Mesenchymal stem cell (in vitro differentiated cells and primary cell): ENCODE results near the gene PLIN1.

Experiments used
- DNase-seq: peaks from one replicate; pipeline ENCODE4 v3.0.0-alpha.2; 2013
- H2AFZ ChIP-seq: one replicate; pipeline ENCODE4 v1.6.1; 2013; ENCODE audit warnings: low read depth, mild to moderate bottlenecking, control low read depth, inconsistent platforms, low read length, moderate library complexity
- H2AK5ac ChIP-seq: 2 replicates; pipeline ENCODE4 v1.6.1; 2013; ENCODE audit warnings: low read length, moderate library complexity, mild to moderate bottlenecking, inconsistent platforms; ENCODE audit not compliant: severe bottlenecking
- H2BK120ac ChIP-seq: one replicate; pipeline ENCODE4 v1.6.1; 2013; ENCODE audit warnings: low read depth, mild to moderate bottlenecking, inconsistent platforms, low read length, moderate library complexity
- H2BK12ac ChIP-seq, 2 experiments: one replicate each; pipeline ENCODE4 v1.6.1; 2013; ENCODE audit warnings: inconsistent platforms in 2 of 2, low read length in 2 of 2, mild to moderate bottlenecking in 2 of 2, moderate library complexity in 2 of 2, control low read depth in 1 of 2
- H2BK15ac ChIP-seq: one replicate; pipeline ENCODE4 v1.6.1; 2013; ENCODE audit warnings: mild to moderate bottlenecking, low read depth, inconsistent platforms; ENCODE audit not compliant: poor library complexity, severe bottlenecking
- H2BK5ac ChIP-seq: 2 replicates; pipeline ENCODE4 v1.6.1; 2013; ENCODE audit warnings: low read depth, mild to moderate bottlenecking, low read length, control low read depth, inconsistent platforms; ENCODE audit not compliant: poor library complexity, severe bottlenecking
- H3K14ac ChIP-seq, 2 experiments: one replicate each; pipeline ENCODE4 v1.6.1; 2013; ENCODE audit warnings: inconsistent platforms in 2 of 2, low read length in 2 of 2, control low read depth in 1 of 2, mild to moderate bottlenecking in 1 of 2, moderate library complexity in 1 of 2
- H3K18ac ChIP-seq, 2 experiments: one replicate each; pipeline ENCODE4 v1.6.1; 2013; ENCODE audit warnings: inconsistent platforms in 2 of 2, low read length in 2 of 2, control low read depth in 1 of 2, low read depth in 1 of 2, mild to moderate bottlenecking in 1 of 2
- H3K23ac ChIP-seq, 2 experiments: one replicate each; pipeline ENCODE4 v1.6.1; 2013; ENCODE audit warnings: inconsistent platforms in 2 of 2, low read length in 2 of 2, mild to moderate bottlenecking in 2 of 2, moderate library complexity in 2 of 2, control low read depth in 1 of 2
- H3K27ac ChIP-seq: 2 replicates; pipeline ENCODE4 v1.5.1; 2013; ENCODE audit warnings: mild to moderate bottlenecking, moderate library complexity, low read length, control low read depth, inconsistent platforms; ENCODE audit not compliant: poor library complexity, severe bottlenecking
- H3K27me3 ChIP-seq, 2 experiments: 2 replicates each; pipeline versions ENCODE4 v1.6.1 to v1.7.0; 2013; ENCODE audit warnings: low read length in 2 of 2, mild to moderate bottlenecking in 2 of 2, moderate library complexity in 2 of 2, control low read depth in 1 of 2, inconsistent platforms in 1 of 2; ENCODE audit not compliant: control insufficient read depth in 1 of 2, insufficient read depth in 1 of 2
- H3K36me3 ChIP-seq, 2 experiments: 2 replicates each; pipeline versions ENCODE4 v1.6.1 to v1.7.0; 2013; ENCODE audit warnings: low read length in 2 of 2, control low read depth in 1 of 2, inconsistent platforms in 1 of 2, low read depth in 1 of 2, mild to moderate bottlenecking in 1 of 2; ENCODE audit not compliant: insufficient read depth in 2 of 2, control insufficient read depth in 1 of 2
- H3K4ac ChIP-seq, 2 experiments: one replicate each; pipeline ENCODE4 v1.6.1; 2013; ENCODE audit warnings: inconsistent platforms in 2 of 2, low read length in 2 of 2, mild to moderate bottlenecking in 2 of 2, moderate library complexity in 2 of 2, control low read depth in 1 of 2, low read depth in 1 of 2
- H3K4me1 ChIP-seq: 2 replicates; pipeline ENCODE4 v1.6.1; 2013; ENCODE audit warnings: low read depth, low read length, control low read depth; ENCODE audit not compliant: control insufficient read depth, insufficient read depth
- H3K4me2 ChIP-seq: 2 replicates; pipeline ENCODE4 v1.6.1; 2013; ENCODE audit warnings: low read length, mild to moderate bottlenecking, inconsistent platforms; ENCODE audit not compliant: poor library complexity, severe bottlenecking
- H3K4me3 ChIP-seq, 2 experiments: 2 replicates each; pipeline versions ENCODE4 v1.5.1 to v1.7.0; 2013; ENCODE audit warnings: low read length in 2 of 2, mild to moderate bottlenecking in 2 of 2, control low read depth in 1 of 2, low read depth in 1 of 2; ENCODE audit not compliant: insufficient read depth in 1 of 2
- H3K79me1 ChIP-seq: replicated peaks from 2 replicates; pipeline ENCODE4 v1.6.1; 2013; ENCODE audit warnings: mild to moderate bottlenecking, control low read depth, low read length, inconsistent platforms; ENCODE audit not compliant: poor library complexity, severe bottlenecking
- H3K9ac ChIP-seq: 2 replicates; pipeline ENCODE4 v1.7.0; 2013; ENCODE audit warnings: mild to moderate bottlenecking, low read length, moderate library complexity
- H3K9me3 ChIP-seq: 2 replicates; pipeline ENCODE4 v1.7.0; 2013; ENCODE audit warnings: mild to moderate bottlenecking, low read length; ENCODE audit not compliant: control insufficient read depth
- H4K8ac ChIP-seq: one replicate; pipeline ENCODE4 v1.6.1; 2013; ENCODE audit warnings: inconsistent platforms, mild to moderate bottlenecking, low read length, moderate library complexity
- H4K91ac ChIP-seq: one replicate; pipeline ENCODE4 v1.6.1; 2013; ENCODE audit warnings: mild to moderate bottlenecking, low read length, inconsistent platforms
- WGBS: methylation state at CpG from one replicate; pipeline ENCODE4 v1.1.7; 2013; ENCODE audit warnings: mixed read lengths; 5-methylcytosine and 5-hydroxymethylcytosine counted together

Gene PLIN1

GRCh38 chr15:89640245-89640644, 38.9 kb downstream of the PLIN1 start:
- Histone ChIP-seq H3K4ac (no peak overlapping the region), H3K4me1 (no peaks in the 10 kb centered on the region)
- WGBS: 98% methylated on average over 5 of the region's 5 CpGs

GRCh38 chr15:89633585-89633984, 45.6 kb downstream of the PLIN1 start:
- H2BK120ac ChIP-seq: no peak overlapping the region
- H2BK5ac ChIP-seq: no peak overlapping the region
- no peak for DNase-seq
- no peak overlapping the region for H2BK15ac ChIP-seq
- no peaks in the 10 kb centered on the region for H3K79me1 ChIP-seq
- H3K27ac ChIP-seq: no peak overlapping the region
- no peak overlapping the region for H2AFZ ChIP-seq
- H3K18ac ChIP-seq: no peak overlapping the region
- no peak overlapping the region for H2BK12ac ChIP-seq
- H3K9ac ChIP-seq: no peak overlapping the region
- peaks cover 49 to 53% of the 10 kb centered on the region in 2 experiments for H3K36me3 ChIP-seq
- no peak overlapping the region for H3K4me3 ChIP-seq
- H4K91ac ChIP-seq: no peak overlapping the region
- H3K4ac ChIP-seq: no peak overlapping the region
- 95% methylated on average over 23 of the region's 23 CpGs for WGBS
- no peak overlapping the region for H3K23ac ChIP-seq
- no peaks in the 10 kb centered on the region for H3K27me3 ChIP-seq
- no peaks in the 10 kb centered on the region for H3K9me3 ChIP-seq
- no peak overlapping the region for H3K14ac ChIP-seq
- H3K4me2 ChIP-seq: no peak overlapping the region
- no peak overlapping the region for H4K8ac ChIP-seq
- H2AK5ac ChIP-seq: no peak overlapping the region
- no peaks in the 10 kb centered on the region for H3K4me1 ChIP-seq

More at GRCh38 chr15:89640245-89640644, 38.9 kb downstream of the PLIN1 start:
- H3K36me3 ChIP-seq: peaks cover 29 to 46% of the 10 kb centered on the region in 2 experiments
- no peak overlapping the region for H3K14ac ChIP-seq
- H3K18ac ChIP-seq: no peak overlapping the region
- no peak overlapping the region for H2BK120ac ChIP-seq
- no peak overlapping the region for H4K91ac ChIP-seq
- no peak overlapping the region for H2BK5ac ChIP-seq
- H2BK12ac ChIP-seq: no peak overlapping the region
- H2BK15ac ChIP-seq: no peak overlapping the region
- no peaks in the 10 kb centered on the region for H3K9me3 ChIP-seq
- H3K27ac ChIP-seq: no peak overlapping the region
- peaks cover 4% of the 10 kb centered on the region for H3K79me1 ChIP-seq
- no peak overlapping the region for H4K8ac ChIP-seq
- no peaks in the 10 kb centered on the region for H3K27me3 ChIP-seq
- no peak overlapping the region for H2AK5ac ChIP-seq
- no peak overlapping the region for H3K23ac ChIP-seq
- no peak overlapping the region for H3K9ac ChIP-seq
- H3K4me2 ChIP-seq: no peak overlapping the region
- DNase-seq: no peak
- no peak overlapping the region for H3K4me3 ChIP-seq
- no peak overlapping the region for H2AFZ ChIP-seq

GRCh38 chr15:89632563-89633430, 46.4 kb downstream of the PLIN1 start:
- DNase-seq: no peak
- no peaks in the 10 kb centered on the region for H3K4me1 ChIP-seq
- peaks cover 57 to 59% of the 10 kb centered on the region in 2 experiments for H3K36me3 ChIP-seq
- H2BK12ac ChIP-seq: no peak overlapping the region
- 99% methylated on average over 12 of the region's 18 CpGs for WGBS
- no peak overlapping the region for H4K8ac ChIP-seq
- H3K4me2 ChIP-seq: no peak overlapping the region
- no peak overlapping the region for H2AFZ ChIP-seq
- no peak overlapping the region for H3K14ac ChIP-seq
- H3K79me1 ChIP-seq: no peaks in the 10 kb centered on the region
- no peaks in the 10 kb centered on the region for H3K27me3 ChIP-seq
- H2BK5ac ChIP-seq: no peak overlapping the region
- no peak overlapping the region for H2BK15ac ChIP-seq
- H3K18ac ChIP-seq: no peak overlapping the region
- H3K23ac ChIP-seq: no peak overlapping the region
- no peak overlapping the region for H2AK5ac ChIP-seq
- H3K9ac ChIP-seq: no peak overlapping the region
- H4K91ac ChIP-seq: no peak overlapping the region
- no peaks in the 10 kb centered on the region for H3K9me3 ChIP-seq
- H3K27ac ChIP-seq: no peak overlapping the region
- H2BK120ac ChIP-seq: no peak overlapping the region
- no peak overlapping the region for H3K4ac ChIP-seq
- H3K4me3 ChIP-seq: no peak overlapping the region

- peaks cover 66 to 67% of the 10 kb centered on the region in 2 experiments for H3K36me3 ChIP-seq
- H2BK120ac ChIP-seq: no peak overlapping the region
- no peaks in the 10 kb centered on the region for H3K4me1 ChIP-seq
- no peaks in the 10 kb centered on the region for H3K9me3 ChIP-seq
- H3K18ac ChIP-seq: no peak overlapping the region
- H3K23ac ChIP-seq: no peak overlapping the region
- no peak overlapping the region for H2AFZ ChIP-seq
- H3K4me3 ChIP-seq: no peak overlapping the region
- no peaks in the 10 kb centered on the region for H3K79me1 ChIP-seq
- H3K27ac ChIP-seq: no peak overlapping the region
- no peak overlapping the region for H2BK12ac ChIP-seq
- 87% methylated on average over 10 of the region's 10 CpGs for WGBS
- no peak overlapping the region for H3K4me2 ChIP-seq
- H4K8ac ChIP-seq: no peak overlapping the region
- no peak overlapping the region for H2BK5ac ChIP-seq
- no peak overlapping the region for H3K4ac ChIP-seq
- H3K9ac ChIP-seq: no peak overlapping the region
- H2AK5ac ChIP-seq: no peak overlapping the region
- no peak overlapping the region for H3K14ac ChIP-seq
- DNase-seq: no peak
- no peak overlapping the region for H2BK15ac ChIP-seq
- no peaks in the 10 kb centered on the region for H3K27me3 ChIP-seq
- H4K91ac ChIP-seq: no peak overlapping the region
These were observed 47.3 kb downstream of the PLIN1 start for GRCh38 chr15:89631902-89632264.
